PC-3 (cell line): Measurements from ENCODE around the gene ADGRV1. TPM values are rescaled to one million over a fixed set of nuclear protein-coding genes. Genes with fewer than 3 reads are reported as not detected.

Source experiments
- ATAC-seq: fragments of 200-7000 bp; cut with Tn5 transposase; 2 replicates; pipeline ENCODE4 v1.9.1; 2020; ENCODE audit warnings: mild to moderate bottlenecking, moderate library complexity
- BruUV-seq: library from RNA; stranded (reverse); fragments of 400-500 nt; replicated peaks from 2 replicates; lab custom pipeline; 2021; lab: Mats Ljungman, UMichigan
- CTCF ChIA-PET: fragments of 300-600 bp; sonication (Branson Sonifier 250); formaldehyde crosslinking; loops from one replicate; lab custom pipeline; 2022; ENCODE audit warnings: antibody characterized with exemption; lab: Charles Lee
- POLR2A ChIA-PET: fragments of 300-600 bp; sonication (Branson Sonifier 250); formaldehyde crosslinking; loops from one replicate; lab custom pipeline; 2022; ENCODE audit warnings: antibody characterized with exemption; ENCODE audit not compliant: unreplicated experiment; lab: Charles Lee
- DNase-seq: peaks from one replicate; pipeline ENCODE4 v3.0.0-alpha.2; 2015
- H2AFZ ChIP-seq: fragments of 300-600 bp; sonication (generic); 2 replicates; pipeline ENCODE4 v1.6.0; 2016; ENCODE audit warnings: antibody characterized with exemption, low read length
- H3F3A ChIP-seq: fragments of 300-600 bp; sonication (generic); one replicate; pipeline ENCODE4 v1.6.0; 2017; ENCODE audit warnings: antibody characterized with exemption, low read length, control low read depth, mild to moderate bottlenecking; ENCODE audit not compliant: unreplicated experiment
- H3K27ac ChIP-seq: fragments of 300-600 bp; sonication (generic); 2 replicates; pipeline ENCODE4 v1.5.1; 2016; ENCODE audit warnings: mild to moderate bottlenecking, low read length
- H3K27me3 ChIP-seq: fragments of 300-600 bp; sonication (generic); 2 replicates; pipeline ENCODE4 v1.6.1; 2016; ENCODE audit warnings: low read length, mixed read lengths
- H3K36me3 ChIP-seq: fragments of 300-600 bp; sonication (generic); 2 replicates; pipeline ENCODE4 v1.6.1; 2016; ENCODE audit warnings: low read depth, mixed run types, low read length, mixed read lengths
- H3K4me1 ChIP-seq: fragments of 300-600 bp; sonication (generic); 2 replicates; pipeline ENCODE4 v1.5.1; 2016; ENCODE audit warnings: low read length; ENCODE audit not compliant: insufficient read depth
- H3K4me2 ChIP-seq: fragments of 300-600 bp; sonication (generic); 2 replicates; pipeline ENCODE4 v1.6.0; 2016; ENCODE audit warnings: low read length
- H3K4me3 ChIP-seq: fragments of 300-600 bp; sonication (generic); 2 replicates; pipeline ENCODE4 v1.5.1; 2016; ENCODE audit warnings: mild to moderate bottlenecking, low read length, mixed read lengths
- H3K79me2 ChIP-seq: fragments of 300-600 bp; sonication (generic); 2 replicates; pipeline ENCODE4 v1.6.1; 2017; ENCODE audit warnings: low read length, mixed read lengths
- H3K9ac ChIP-seq: fragments of 300-600 bp; sonication (generic); 2 replicates; pipeline ENCODE4 v1.6.0; 2016; ENCODE audit warnings: mild to moderate bottlenecking, low read length
- H3K9me2 ChIP-seq: fragments of 300-600 bp; sonication (generic); replicated peaks from 2 replicates; pipeline ENCODE4 v1.6.1; 2016; ENCODE audit warnings: mixed run types, low read length, mixed read lengths
- H3K9me3 ChIP-seq: fragments of 300-600 bp; sonication (generic); 2 replicates; pipeline ENCODE4 v1.6.1; 2016; ENCODE audit warnings: low read length, mixed read lengths
- H4K20me1 ChIP-seq: fragments of 300-600 bp; sonication (generic); 2 replicates; pipeline ENCODE4 v1.6.1; 2016; ENCODE audit warnings: low read length, mixed read lengths
- CTCF ChIP-seq: fragments of 300-600 bp; sonication (generic); conservative IDR thresholded peaks from 2 replicates; pipeline ENCODE4 v1.5.1; 2017; ENCODE audit warnings: antibody characterized with exemption, low read depth, mild to moderate bottlenecking, low read length
- EZH2 ChIP-seq: fragments of 300-600 bp; sonication (generic); IDR thresholded peaks from one replicate; pipeline ENCODE4 v1.6.1; 2017; ENCODE audit warnings: antibody characterized with exemption, mild to moderate bottlenecking, low read length; ENCODE audit not compliant: unreplicated experiment
- EZH2phosphoT487 ChIP-seq: fragments of 300-600 bp; sonication (generic); IDR thresholded peaks from 2 replicates; pipeline ENCODE4 v1.6.1; 2018; ENCODE audit warnings: mild to moderate bottlenecking, antibody characterized with exemption, low read length, borderline replicate concordance
- intact Hi-C: fragments of 100-400 bp; cut with micrococcal nuclease; formaldehyde crosslinking; loops from 2 replicates; pipeline ENCODE4 v1.9.0; 2023
- total RNA-seq: library from RNA; depleted of rRNA; stranded (reverse); fragments of >200 nt; gene quantifications from 2 replicates; pipeline ENCODE4 v1.2.3, GENCODE V29; 2014

ADGRV1 gene
- total RNA-seq, 1 experiment from 2014 or later, result 22.7 TPM

- DNase-seq, result no peak
- 0 out of 2 replicates have a peak overlapping the region, but pooled peaks have one; percentile 15 for H3K9ac ChIP-seq
- H4K20me1 ChIP-seq, result no peaks in the 10 kb centered on the region
- no TSS peak for BruUV-seq
- no peaks in the 10 kb centered on the region for H3K27me3 ChIP-seq
- peak overlapping the region; percentile 87 for H3K4me2 ChIP-seq
- ChIA-PET CTCF (no interaction called here), POLR2A (no interaction called here)
- no peaks in the 10 kb centered on the region for H3K9me3 ChIP-seq
- TF ChIP-seq CTCF (no peak), EZH2 (no peak), EZH2phosphoT487 (no peak)
- no peak overlapping the region for H2AFZ ChIP-seq
- H3F3A ChIP-seq, result no peaks in the 10 kb centered on the region
- peak overlapping the region; percentile 3; the same call in 1 of the 2 replicates for H3K4me3 ChIP-seq
- intact Hi-C loops, result loop anchor here (1.0 kb wide), 1 partner anchor 9 kb away; no protein-coding TSS in a partner anchor
- no peaks in the 10 kb centered on the region for H3K36me3 ChIP-seq
- peak overlapping the region; percentile 84 for H3K27ac ChIP-seq
- H3K9me2 ChIP-seq, result no peaks in the 10 kb centered on the region
- ATAC-seq, result no peak
- H3K79me2 ChIP-seq, result peaks cover 26% of the 10 kb centered on the region
- H3K4me1 ChIP-seq, result peaks cover 41% of the 10 kb centered on the region
Observed at GRCh38 chr5:90562341-90562740, 3.7 kb downstream of the ADGRV1 start.

- no peak for ATAC-seq
- H3F3A ChIP-seq, result no peaks in the 10 kb centered on the region
- H3K4me3 ChIP-seq, result no peak overlapping the region
- no peaks in the 10 kb centered on the region for H4K20me1 ChIP-seq
- no peak for DNase-seq
- H3K79me2 ChIP-seq, result peaks cover 28% of the 10 kb centered on the region
- H3K9ac ChIP-seq, result no peak overlapping the region
- H3K9me3 ChIP-seq, result no peaks in the 10 kb centered on the region
- H3K36me3 ChIP-seq, result no peaks in the 10 kb centered on the region
- no peaks in the 10 kb centered on the region for H3K9me2 ChIP-seq
- BruUV-seq, result no TSS peak
- POLR2A ChIA-PET, result no interaction called here
- intact Hi-C loops, result no loop called here
- H2AFZ ChIP-seq, result no peak overlapping the region
- no peaks in the 10 kb centered on the region for H3K27me3 ChIP-seq
- CTCF ChIA-PET, result no interaction called here
- peaks cover 35% of the 10 kb centered on the region for H3K4me1 ChIP-seq
- TF ChIP-seq EZH2phosphoT487, result no peak
- TF ChIP-seq CTCF, result no peak
- TF ChIP-seq EZH2, result no peak
- H3K4me2 ChIP-seq, result no peak overlapping the region
- H3K27ac ChIP-seq, result no peak overlapping the region
Observed at GRCh38 chr5:90563108-90563507, 4.5 kb downstream of the ADGRV1 start.

GRCh38 chr5:90565491-90565890 is 6.9 kb downstream of the ADGRV1 start:
- CTCF ChIA-PET, result no interaction called here
- POLR2A ChIA-PET, result no interaction called here
- H2AFZ ChIP-seq, result no peak overlapping the region
- TF ChIP-seq CTCF (no peak), EZH2phosphoT487 (no peak), EZH2 (no peak)
- H3K4me1 ChIP-seq, result peaks cover 25% of the 10 kb centered on the region
- H3F3A ChIP-seq, result no peaks in the 10 kb centered on the region
- no peak overlapping the region for H3K4me3 ChIP-seq
- peaks cover 34% of the 10 kb centered on the region for H3K79me2 ChIP-seq
- no peaks in the 10 kb centered on the region for H3K27me3 ChIP-seq
- no peaks in the 10 kb centered on the region for H3K9me3 ChIP-seq
- no peak overlapping the region for H3K27ac ChIP-seq
- H4K20me1 ChIP-seq, result no peaks in the 10 kb centered on the region
- H3K9ac ChIP-seq, result no peak overlapping the region
- H3K4me2 ChIP-seq, result no peak overlapping the region
- DNase-seq (no peak), ATAC-seq (no peak)
- H3K9me2 ChIP-seq, result no peaks in the 10 kb centered on the region
- no TSS peak for BruUV-seq
- H3K36me3 ChIP-seq, result no peaks in the 10 kb centered on the region
- intact Hi-C loops, result no loop called here
